Peyer's patch (tissue), 4 donors: ENCODE measurements around the gene CNNM2.

Source experiments
- CTCF ChIP-seq, 6 experiments: fragments of 450-650 bp in 4 of 6; fragments of 200-600 bp in 2 of 6; sonication (generic) in 1 of 6; IDR thresholded peaks; one replicate each; pipeline ENCODE4 v1.5.1; 2017 to 2019; ENCODE audit warnings: antibody characterized with exemption in 6 of 6, mild to moderate bottlenecking in 3 of 6, moderate library complexity in 1 of 6
- POLR2A ChIP-seq, 2 donors: fragments of 450-650 bp; IDR thresholded peaks; one replicate each; pipeline ENCODE4 v1.5.1; 2017; ENCODE audit warnings: antibody characterized with exemption in 2 of 2, mild to moderate bottlenecking in 2 of 2, moderate library complexity in 2 of 2

GRCh38 chr10:102949916-102950315 lies 31.8 kb downstream of the CNNM2 start:
- TF ChIP-seq CTCF (IDR thresholded peaks at IDR 0.05) (no peak), POLR2A (IDR thresholded peaks at IDR 0.05) (no peak)
